ENCODE data around the gene SYNC. TPM values are rescaled to one million over a fixed set of nuclear protein-coding genes. Genes with fewer than 3 reads are reported as not detected.
A peak's percentile ranks its signal among the peaks of the same experiment; 100 is the strongest.

SYNC gene
- total and polyA plus RNA-seq, 2 of the 8 experiments (the other 6 are each of a cell fraction or from before 2014, with no cell fraction given): 0.06 to 0.17 TPM

GRCh38 chr1:32701421-32701911 lies 1.1 kb downstream of the SYNC start:
- CTCF ChIA-PET (ENCODE audit: partially characterized antibody): interaction anchor here (0.9 to 6.6 kb wide), 5 partner anchors 10 to 84 kb away, joined by 3 to 68 read pairs (median 4); no protein-coding TSS in a partner anchor
- no peak overlapping the region for H3K56ac ChIP-seq (replicated peaks; ENCODE audit: insufficient read length, low read depth, low read length)
- no peaks in the 10 kb centered on the region for H3K36me3 ChIP-seq (ENCODE audit: control insufficient read depth in 2 of 4, insufficient read depth in 4 of 4, low read length in 3 of 4)
- no peak overlapping the region for H2BK5ac ChIP-seq (ENCODE audit: low read depth, low read length)
- peaks cover 9% of the 10 kb centered on the region; the same call in 1 of the 2 replicates for H3K23me2 ChIP-seq (ENCODE audit: low read depth, low read length)
- H3K79me2 ChIP-seq (ENCODE audit: control insufficient read depth in 1 of 2, insufficient read depth in 2 of 2, low read length in 2 of 2): no peaks in the 10 kb centered on the region
- no peak overlapping the region; the same call in 1 of the 2 replicates for H2BK12ac ChIP-seq (ENCODE audit: low read depth, low read length)
- H4K20me1 ChIP-seq (replicated peaks in 1 of 2; ENCODE audit: control insufficient read depth in 1 of 2, insufficient read depth in 2 of 2, low read length in 2 of 2): no peaks in the 10 kb centered on the region
- H3K4me2 ChIP-seq (ENCODE audit: insufficient read depth in 1 of 2, low read depth in 2 of 2, low read length in 2 of 2): peak overlapping the region; percentile 78 to 98; a peak in 1 of 4 replicates
- H2AK5ac ChIP-seq (ENCODE audit: low read depth, low read length): no peak overlapping the region
- H4K5ac ChIP-seq (ENCODE audit: insufficient read length, low read depth, low read length): no peak overlapping the region
- no peak overlapping the region for H3K14ac ChIP-seq (ENCODE audit: insufficient read length)
- no peak overlapping the region for H3K4ac ChIP-seq (replicated peaks; ENCODE audit: insufficient read length, low read depth, low read length)
- no peak for DNase-seq (ENCODE audit: low read depth in 1 of 2, low spot score in 2 of 2)
- no peak overlapping the region for H4K91ac ChIP-seq (replicated peaks; ENCODE audit: insufficient read length, low read length)
- no peak overlapping the region for H2AFZ ChIP-seq (ENCODE audit: low read length)
- no peaks in the 10 kb centered on the region for H3K9me3 ChIP-seq (ENCODE audit: insufficient read depth in 2 of 2, low read depth in 1 of 2, low read length in 1 of 2)
- H3K4me3 ChIP-seq (ENCODE audit: extremely low read depth in 1 of 4, insufficient read depth in 2 of 4, low read depth in 3 of 4, low read length in 4 of 4): no peak overlapping the region
- H2BK120ac ChIP-seq (replicated peaks; ENCODE audit: low read depth, low read length): no peak overlapping the region
- peaks cover 5 to 35% (median 28%) of the 10 kb centered on the region in 4 experiments for H3K27me3 ChIP-seq (replicated peaks in 1 of 4; ENCODE audit: control insufficient read depth in 3 of 4, extremely low read depth in 1 of 4, insufficient read depth in 3 of 4, low read length in 3 of 4)
- H3K9ac ChIP-seq (replicated peaks in 1 of 4; ENCODE audit: extremely low read depth in 1 of 4, low read depth in 3 of 4, low read length in 3 of 4): no peak overlapping the region
- no peak overlapping the region for H4K8ac ChIP-seq (ENCODE audit: extremely low read depth, insufficient read depth, low read length)
- WGBS, 2 experiments (ENCODE audit: extremely low coverage in 1 of 2, insufficient coverage in 1 of 2, insufficient read length in 1 of 2, insufficient replicate concordance in 2 of 2, low coverage in 1 of 2, low lambda C conversion rate in 2 of 2, missing lambda C conversion rate in 1 of 2): 70% methylated on average over 5 of the region's 6 CpGs; no CpG with 5 or more reads in 1 of the 2 experiments
- H3K79me1 ChIP-seq (ENCODE audit: low read depth, low read length): no peaks in the 10 kb centered on the region
- H2BK15ac ChIP-seq (ENCODE audit: low read length): no peak overlapping the region
- H3K4me1 ChIP-seq (replicated peaks in 1 of 4; ENCODE audit: control insufficient read depth in 3 of 4, insufficient read depth in 4 of 4, low read length in 3 of 4): peaks cover 0 to 15% (median 6%) of the 10 kb centered on the region in 4 experiments; a peak in 6 of 7 replicates
- H2BK20ac ChIP-seq (ENCODE audit: low read length): no peak overlapping the region
- POLR2A ChIA-PET (ENCODE audit: partially characterized antibody): interaction anchor here (0.6 to 7.4 kb wide), 9 partner anchors 13 to 111 kb away, joined by 3 to 53 read pairs (median 3); no protein-coding TSS in a partner anchor
- H3K18ac ChIP-seq (ENCODE audit: extremely low read depth, low read length): no peak overlapping the region; the same call in 1 of the 2 replicates
- no peak overlapping the region for H3K23ac ChIP-seq (ENCODE audit: insufficient read length)
- no peak for FAIRE-seq
- H3K27ac ChIP-seq (ENCODE audit: low read depth, low read length): no peak overlapping the region
- TF ChIP-seq KDM4A (IDR thresholded peaks at IDR 0.05; ENCODE audit: low read depth, low read length, severe bottlenecking) (no peak), RXRA (IDR thresholded peaks at IDR 0.05; ENCODE audit: insufficient read depth, low read depth, low read length) (no peak), TBP (IDR thresholded peaks at IDR 0.05; ENCODE audit: low read depth, low read length) (no peak), SUZ12 (IDR thresholded peaks at IDR 0.05; ENCODE audit: low read length) (no peak), CBX8 (IDR thresholded peaks at IDR 0.05; ENCODE audit: borderline replicate concordance, low read depth, low read length) (no peak), JUN (IDR thresholded peaks at IDR 0.05; ENCODE audit: low read depth, low read length) (no peak), HDAC2 (IDR thresholded peaks at IDR 0.05; ENCODE audit: borderline replicate concordance in 1 of 2, low read depth in 2 of 2, low read length in 2 of 2) (no peak), SP2 (IDR thresholded peaks at IDR 0.05; ENCODE audit: low read length) (no peak)
